CD4-positive, alpha-beta T cell treated with Interleukin-17A for 1 hour (primary cell): ENCODE data around the gene YY1AP1.
A peak's percentile ranks its signal among the peaks of the same experiment; 100 is the strongest.
"Not testable (repeated sequence)": the region's sequence is repeated elsewhere in the genome, so short reads cannot be mapped to it uniquely, and the experiment has no call there.

ENCODE experiments used
- DNase-seq: peaks from one replicate; pipeline ENCODE4 v3.0.0-alpha.2; 2020

The YY1AP1 gene

GRCh38 chr1:155688324-155689080 lies at the start of gene YY1AP1:
YY1AP1 (minus strand) TSS chr1:155688774; CDS start chr1:155680436, 8,338 bp downstream.
- peak; percentile 91 for DNase-seq

- DNase-seq = peak; percentile 52
Observed at GRCh38 chr1:155729031-155729898, 40.7 kb upstream of the YY1AP1 start.

GRCh38 chr1:155725142-155725541 lies 36.6 kb upstream of the YY1AP1 start:
- DNase-seq = no peak

GRCh38 chr1:155719703-155720102 lies 31.1 kb upstream of the YY1AP1 start:
- DNase-seq = no peak

GRCh38 chr1:155718524-155719115 lies 30.0 kb upstream of the YY1AP1 start:
- DNase-seq = not testable (repeated sequence)

GRCh38 chr1:155717041-155717440 lies 28.5 kb upstream of the YY1AP1 start:
- DNase-seq = no peak

- no peak for DNase-seq
Observed at GRCh38 chr1:155715777-155716176, 27.2 kb upstream of the YY1AP1 start.

GRCh38 chr1:155715056-155715455 lies 26.5 kb upstream of the YY1AP1 start:
- DNase-seq = not testable (repeated sequence)

GRCh38 chr1:155713075-155713474 lies 24.5 kb upstream of the YY1AP1 start:
- no peak for DNase-seq

- peak; percentile 24 for DNase-seq
Observed at GRCh38 chr1:155712636-155713035, 24.1 kb upstream of the YY1AP1 start.

- not testable (repeated sequence) for DNase-seq
Observed at GRCh38 chr1:155711457-155711856, 22.9 kb upstream of the YY1AP1 start.

GRCh38 chr1:155709391-155709790 lies 20.8 kb upstream of the YY1AP1 start:
- no peak for DNase-seq

GRCh38 chr1:155706139-155706538 lies 17.6 kb upstream of the YY1AP1 start:
- DNase-seq = no peak

GRCh38 chr1:155704414-155704813 lies 15.8 kb upstream of the YY1AP1 start:
- not testable (repeated sequence) for DNase-seq

- no peak for DNase-seq
Observed at GRCh38 chr1:155703216-155703615, 14.6 kb upstream of the YY1AP1 start.

GRCh38 chr1:155701675-155702074 lies 13.1 kb upstream of the YY1AP1 start:
- not testable (repeated sequence) for DNase-seq

- DNase-seq = not testable (repeated sequence)
Observed at GRCh38 chr1:155699062-155699461, 10.5 kb upstream of the YY1AP1 start.

GRCh38 chr1:155698382-155699038 lies 9.9 kb upstream of the YY1AP1 start:
- no peak for DNase-seq

GRCh38 chr1:155697616-155698015 lies 9.0 kb upstream of the YY1AP1 start:
- DNase-seq = not testable (repeated sequence)

- DNase-seq = no peak
Observed at GRCh38 chr1:155697046-155697445, 8.5 kb upstream of the YY1AP1 start.

- DNase-seq = no peak
Observed at GRCh38 chr1:155696524-155696923, 8.0 kb upstream of the YY1AP1 start.

- DNase-seq = no peak
Observed at GRCh38 chr1:155695608-155696007, 7.0 kb upstream of the YY1AP1 start.

- no peak for DNase-seq
Observed at GRCh38 chr1:155695072-155695471, 6.5 kb upstream of the YY1AP1 start.
